GM23338 (cell line): ENCODE results near the gene KRT6A. TPM values are rescaled to one million over a fixed set of nuclear protein-coding genes. Genes with fewer than 3 reads are reported as not detected.

ENCODE experiments used
- ATAC-seq: fragments of 200-7000 bp; cut with Tn5 transposase; 3 replicates; pipeline ENCODE4 v1.9.1; 2020
- DNase-seq: peaks from one replicate; pipeline ENCODE4 v3.0.0-alpha.2; 2015; ENCODE audit warnings: low spot score
- H2AFZ ChIP-seq: fragments of 200-600 bp; sonication (generic); 2 replicates; pipeline ENCODE4 v1.8.0; 2016; ENCODE audit warnings: antibody characterized with exemption, mild to moderate bottlenecking, moderate library complexity
- H3F3A ChIP-seq: fragments of 200-600 bp; sonication (generic); replicated peaks from 2 replicates; pipeline ENCODE4 v1.8.0; 2017; ENCODE audit warnings: antibody characterized with exemption, mixed run types, low read depth
- H3K27ac ChIP-seq: fragments of 200-600 bp; sonication (generic); 2 replicates; pipeline ENCODE4 v1.6.1; 2016; ENCODE audit warnings: low read depth
- H3K27me3 ChIP-seq: fragments of 200-600 bp; sonication (generic); 2 replicates; pipeline ENCODE4 v1.8.0; 2016; ENCODE audit warnings: mild to moderate bottlenecking, mixed run types, moderate library complexity; ENCODE audit not compliant: insufficient read depth
- H3K36me3 ChIP-seq: fragments of 200-600 bp; sonication (generic); 2 replicates; pipeline ENCODE4 v1.8.0; 2016; ENCODE audit warnings: mild to moderate bottlenecking; ENCODE audit not compliant: insufficient read depth
- H3K4me1 ChIP-seq: fragments of 200-600 bp; sonication (generic); 2 replicates; pipeline ENCODE4 v1.8.0; 2016; ENCODE audit warnings: mild to moderate bottlenecking, moderate library complexity; ENCODE audit not compliant: insufficient read depth
- H3K4me2 ChIP-seq: fragments of 200-600 bp; sonication (generic); 2 replicates; pipeline ENCODE4 v1.7.1; 2017; ENCODE audit warnings: mixed run types
- H3K4me3 ChIP-seq: fragments of 200-600 bp; sonication (generic); 2 replicates; pipeline ENCODE4 v1.6.1; 2016; ENCODE audit warnings: mixed run types
- H3K79me2 ChIP-seq: fragments of 200-600 bp; sonication (generic); replicated peaks from 2 replicates; pipeline ENCODE4 v1.8.0; 2017; ENCODE audit warnings: mild to moderate bottlenecking; ENCODE audit not compliant: insufficient read depth
- H3K9me2 ChIP-seq: fragments of 200-600 bp; sonication (generic); 2 replicates; pipeline ENCODE4 v1.8.0; 2017; ENCODE audit not compliant: insufficient read depth
- H4K20me1 ChIP-seq: fragments of 200-600 bp; sonication (generic); replicated peaks from 2 replicates; pipeline ENCODE4 v1.8.0; 2017; ENCODE audit warnings: mild to moderate bottlenecking; ENCODE audit not compliant: insufficient read depth
- H3K27ac Mint-ChIP-seq: 2 replicates; pipeline ENCODE4 v1.8.0; 2020; ENCODE audit warnings: inconsistent platforms, mild to moderate bottlenecking, moderate library complexity, mixed read lengths
- H3K27me3 Mint-ChIP-seq: 3 replicates; pipeline ENCODE4 v1.8.0; 2022; ENCODE audit warnings: low read depth, mild to moderate bottlenecking, moderate library complexity, mixed read lengths, inconsistent platforms; ENCODE audit not compliant: insufficient read depth, poor library complexity
- H3K36me3 Mint-ChIP-seq: 3 replicates; pipeline ENCODE4 v1.8.0; 2021; ENCODE audit warnings: low read depth, mild to moderate bottlenecking, inconsistent platforms, moderate library complexity, mixed read lengths
- H3K4me1 Mint-ChIP-seq: 3 replicates; pipeline ENCODE4 v1.8.0; 2020; ENCODE audit warnings: mild to moderate bottlenecking, inconsistent platforms, mixed read lengths
- H3K4me3 Mint-ChIP-seq: 3 replicates; pipeline ENCODE4 v1.8.0; 2021; ENCODE audit warnings: moderate library complexity, mild to moderate bottlenecking, inconsistent platforms, mixed read lengths
- H3K9me3 Mint-ChIP-seq: 3 replicates; pipeline ENCODE4 v1.8.0; 2020; ENCODE audit warnings: moderate library complexity, mild to moderate bottlenecking, inconsistent platforms, mixed read lengths
- CREB1 ChIP-seq: fragments of 250-450 bp; sonication (Bioruptor Pico); IDR thresholded peaks from 2 replicates; pipeline ENCODE4 v1.5.0; 2020; ENCODE audit warnings: low read depth, mild to moderate bottlenecking, moderate library complexity
- EZH2 ChIP-seq: fragments of 200-600 bp; sonication (generic); IDR thresholded peaks from one replicate; pipeline ENCODE4 v1.8.0; 2017; ENCODE audit warnings: antibody characterized with exemption, mild to moderate bottlenecking, low read depth; ENCODE audit not compliant: unreplicated experiment
- EZH2phosphoT487 ChIP-seq: fragments of 200-600 bp; sonication (generic); IDR thresholded peaks from one replicate; pipeline ENCODE4 v1.8.1; 2018; ENCODE audit warnings: antibody characterized with exemption; ENCODE audit not compliant: unreplicated experiment
- NANOG ChIP-seq: IDR thresholded peaks from 2 replicates; pipeline ENCODE4 v1.6.1; 2016; ENCODE audit warnings: antibody characterized with exemption, borderline replicate concordance
- POLR2AphosphoS5 ChIP-seq: IDR thresholded peaks from 2 replicates; pipeline ENCODE4 v1.6.1; 2016; ENCODE audit warnings: antibody characterized with exemption, low read depth
- ZNF114 ChIP-seq: fragments of 250-450 bp; sonication (Bioruptor Pico); IDR thresholded peaks from 2 replicates; pipeline ENCODE4 v1.5.0; 2020; ENCODE audit warnings: mild to moderate bottlenecking, moderate library complexity
- ZNF331 ChIP-seq: fragments of 250-450 bp; sonication (Bioruptor Pico); IDR thresholded peaks from 2 replicates; pipeline ENCODE4 v1.5.0; 2020; ENCODE audit warnings: low read depth, mild to moderate bottlenecking, moderate library complexity
- polyA plus RNA-seq: library from polyadenylated mRNA; unstranded; fragments of >200 nt; fragmentation: Nextera tagmentation; extraction: Ambion mirVana; gene quantifications from 2 replicates; pipeline ENCODE4 v1.2.1, GENCODE V29; 2016
- total RNA-seq: library from RNA; depleted of rRNA; stranded (reverse); fragments of >200 nt; shearing (Covaris generic); gene quantifications from 2 replicates; pipeline ENCODE4 v1.2.3, GENCODE V29; 2014
- TF ChIP-seq, protein P1 (sequence below): IDR thresholded peaks from 2 replicates; pipeline ENCODE4 v1.6.1; 2016; ENCODE audit warnings: antibody characterized with exemption
- TF ChIP-seq, protein P2 (sequence below), 2 experiments: fragments of 200-600 bp in 1 of 2; sonication (generic) in 1 of 2; conservative IDR thresholded peaks; 2 replicates each; pipeline versions ENCODE4 v1.5.1 to v1.6.1; 2016 to 2017; ENCODE audit warnings: antibody characterized with exemption in 2 of 2, low read depth in 2 of 2, mild to moderate bottlenecking in 2 of 2, moderate library complexity in 1 of 2
- TF ChIP-seq, protein P3 (sequence below): fragments of 250-450 bp; sonication (Bioruptor Pico); IDR thresholded peaks from 2 replicates; pipeline ENCODE4 v1.5.0; 2020; ENCODE audit warnings: mild to moderate bottlenecking, moderate library complexity

The KRT6A gene
- total and polyA plus RNA-seq, 2 experiments from 2014 or later: not detected

DNA sequence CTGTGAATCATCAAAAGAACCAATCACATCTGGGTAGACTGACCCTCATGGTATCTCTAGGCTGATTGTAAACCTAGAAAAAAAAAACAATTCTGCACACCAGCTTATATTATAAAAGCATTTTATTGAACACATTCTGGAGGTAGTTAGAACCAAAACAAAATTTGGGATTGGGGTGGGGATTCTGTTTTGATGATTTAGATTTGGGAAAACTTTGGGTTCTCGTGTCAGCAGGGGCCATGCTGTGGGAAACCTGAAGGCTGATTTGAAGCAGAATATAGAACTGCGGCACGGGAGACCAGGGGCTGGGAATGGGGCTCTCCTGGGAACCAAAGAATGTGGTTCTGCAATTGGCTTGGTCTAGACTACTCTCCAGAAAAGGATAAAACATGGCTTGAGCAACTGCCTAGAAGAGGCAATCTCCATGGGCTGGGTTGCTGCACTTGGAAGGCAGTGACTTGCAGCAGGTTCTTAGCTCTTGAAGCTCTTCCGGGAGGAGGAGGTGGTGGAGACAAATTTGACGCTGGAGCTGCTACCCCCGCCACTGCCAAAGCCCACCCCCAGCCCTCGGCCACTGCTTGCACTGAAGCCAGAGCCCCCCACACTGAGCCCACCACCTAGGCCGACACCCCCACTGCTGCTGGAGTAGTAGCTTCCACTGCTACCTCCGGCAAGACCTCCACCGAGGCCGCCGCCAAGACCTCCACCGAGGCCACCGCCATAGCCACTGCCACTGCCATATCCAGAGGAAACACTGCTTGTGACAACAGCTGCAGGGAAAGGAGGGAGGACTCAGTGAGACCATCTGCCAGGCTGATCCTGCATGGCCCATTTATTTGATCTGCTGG lies 21.6 kb upstream of the KRT6A start:
- H2AFZ ChIP-seq: no peak overlapping the region
- H3K4me1 ChIP-seq: no peaks in the 10 kb centered on the region
- ATAC-seq: no peak
- no peak overlapping the region for H3K4me3 ChIP-seq
- Mint-ChIP-seq H3K4me3 (no peak overlapping the region), H3K36me3 (0 out of 3 replicates have a peak, but pooled peaks cover 7% of the 10 kb centered on the region), H3K27me3 (peaks cover 4% of the 10 kb centered on the region), H3K9me3 (peaks cover 13% of the 10 kb centered on the region), H3K27ac (no peak overlapping the region), H3K4me1 (no peaks in the 10 kb centered on the region)
- TF ChIP-seq EZH2 (no peak), CREB1 (no peak), NANOG (no peak), ZNF114 (CRISPR knock-in tag) (no peak), EZH2phosphoT487 (no peak), POLR2AphosphoS5 (no peak), ZNF331 (CRISPR knock-in tag) (no peak)
- TF ChIP-seq, protein P1, sequence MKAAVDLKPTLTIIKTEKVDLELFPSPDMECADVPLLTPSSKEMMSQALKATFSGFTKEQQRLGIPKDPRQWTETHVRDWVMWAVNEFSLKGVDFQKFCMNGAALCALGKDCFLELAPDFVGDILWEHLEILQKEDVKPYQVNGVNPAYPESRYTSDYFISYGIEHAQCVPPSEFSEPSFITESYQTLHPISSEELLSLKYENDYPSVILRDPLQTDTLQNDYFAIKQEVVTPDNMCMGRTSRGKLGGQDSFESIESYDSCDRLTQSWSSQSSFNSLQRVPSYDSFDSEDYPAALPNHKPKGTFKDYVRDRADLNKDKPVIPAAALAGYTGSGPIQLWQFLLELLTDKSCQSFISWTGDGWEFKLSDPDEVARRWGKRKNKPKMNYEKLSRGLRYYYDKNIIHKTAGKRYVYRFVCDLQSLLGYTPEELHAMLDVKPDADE: no peak
- TF ChIP-seq, protein P2, sequence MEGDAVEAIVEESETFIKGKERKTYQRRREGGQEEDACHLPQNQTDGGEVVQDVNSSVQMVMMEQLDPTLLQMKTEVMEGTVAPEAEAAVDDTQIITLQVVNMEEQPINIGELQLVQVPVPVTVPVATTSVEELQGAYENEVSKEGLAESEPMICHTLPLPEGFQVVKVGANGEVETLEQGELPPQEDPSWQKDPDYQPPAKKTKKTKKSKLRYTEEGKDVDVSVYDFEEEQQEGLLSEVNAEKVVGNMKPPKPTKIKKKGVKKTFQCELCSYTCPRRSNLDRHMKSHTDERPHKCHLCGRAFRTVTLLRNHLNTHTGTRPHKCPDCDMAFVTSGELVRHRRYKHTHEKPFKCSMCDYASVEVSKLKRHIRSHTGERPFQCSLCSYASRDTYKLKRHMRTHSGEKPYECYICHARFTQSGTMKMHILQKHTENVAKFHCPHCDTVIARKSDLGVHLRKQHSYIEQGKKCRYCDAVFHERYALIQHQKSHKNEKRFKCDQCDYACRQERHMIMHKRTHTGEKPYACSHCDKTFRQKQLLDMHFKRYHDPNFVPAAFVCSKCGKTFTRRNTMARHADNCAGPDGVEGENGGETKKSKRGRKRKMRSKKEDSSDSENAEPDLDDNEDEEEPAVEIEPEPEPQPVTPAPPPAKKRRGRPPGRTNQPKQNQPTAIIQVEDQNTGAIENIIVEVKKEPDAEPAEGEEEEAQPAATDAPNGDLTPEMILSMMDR (conservative IDR thresholded peaks at IDR 0.05; ENCODE audit: low read depth in 2 of 2): no peak
- H3F3A ChIP-seq: no peaks in the 10 kb centered on the region
- H3K79me2 ChIP-seq: no peaks in the 10 kb centered on the region
- DNase-seq: no peak
- 0 out of 2 replicates have a peak, but pooled peaks cover 3% of the 10 kb centered on the region for H3K9me2 ChIP-seq
- H3K4me2 ChIP-seq: no peak overlapping the region
- no peaks in the 10 kb centered on the region for H3K27me3 ChIP-seq
- no peaks in the 10 kb centered on the region for H3K36me3 ChIP-seq
- H3K27ac ChIP-seq: no peak overlapping the region
- no peaks in the 10 kb centered on the region for H4K20me1 ChIP-seq

DNA sequence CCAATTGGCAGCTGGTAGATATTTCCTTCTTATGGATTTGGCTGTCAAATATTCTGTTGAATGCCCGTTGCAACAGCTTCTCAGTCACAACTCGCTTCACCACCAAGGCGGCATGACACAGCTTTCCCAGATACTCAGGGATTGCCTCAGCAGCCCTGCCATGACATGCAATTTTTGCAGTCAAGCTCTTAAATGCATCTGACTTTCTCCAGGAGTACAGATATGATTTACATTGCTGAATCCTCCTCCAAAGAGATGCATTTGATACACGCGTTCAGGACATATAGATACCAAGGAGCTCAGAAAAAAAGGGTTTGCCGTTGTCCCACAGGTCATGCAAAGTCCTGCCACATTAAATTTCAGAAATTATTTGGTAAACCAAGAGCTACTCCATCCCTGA lies 20.7 kb upstream of the KRT6A start:
- ATAC-seq (no peak), DNase-seq (no peak)
- no peaks in the 10 kb centered on the region for H3K27me3 ChIP-seq
- no peak overlapping the region for H3K27ac ChIP-seq
- H3K9me2 ChIP-seq: 0 out of 2 replicates have a peak, but pooled peaks cover 3% of the 10 kb centered on the region
- no peak overlapping the region for H3K4me2 ChIP-seq
- no peak overlapping the region for H3K4me3 ChIP-seq
- no peak overlapping the region for H2AFZ ChIP-seq
- Mint-ChIP-seq H3K27me3 (peaks cover 3% of the 10 kb centered on the region), H3K4me1 (no peaks in the 10 kb centered on the region), H3K9me3 (peaks cover 13% of the 10 kb centered on the region), H3K4me3 (no peak overlapping the region), H3K36me3 (0 out of 3 replicates have a peak, but pooled peaks cover 7% of the 10 kb centered on the region), H3K27ac (no peak overlapping the region)
- no peaks in the 10 kb centered on the region for H4K20me1 ChIP-seq
- no peaks in the 10 kb centered on the region for H3F3A ChIP-seq
- H3K79me2 ChIP-seq: no peaks in the 10 kb centered on the region
- H3K4me1 ChIP-seq: no peaks in the 10 kb centered on the region
- no peaks in the 10 kb centered on the region for H3K36me3 ChIP-seq
- TF ChIP-seq, protein P3, sequence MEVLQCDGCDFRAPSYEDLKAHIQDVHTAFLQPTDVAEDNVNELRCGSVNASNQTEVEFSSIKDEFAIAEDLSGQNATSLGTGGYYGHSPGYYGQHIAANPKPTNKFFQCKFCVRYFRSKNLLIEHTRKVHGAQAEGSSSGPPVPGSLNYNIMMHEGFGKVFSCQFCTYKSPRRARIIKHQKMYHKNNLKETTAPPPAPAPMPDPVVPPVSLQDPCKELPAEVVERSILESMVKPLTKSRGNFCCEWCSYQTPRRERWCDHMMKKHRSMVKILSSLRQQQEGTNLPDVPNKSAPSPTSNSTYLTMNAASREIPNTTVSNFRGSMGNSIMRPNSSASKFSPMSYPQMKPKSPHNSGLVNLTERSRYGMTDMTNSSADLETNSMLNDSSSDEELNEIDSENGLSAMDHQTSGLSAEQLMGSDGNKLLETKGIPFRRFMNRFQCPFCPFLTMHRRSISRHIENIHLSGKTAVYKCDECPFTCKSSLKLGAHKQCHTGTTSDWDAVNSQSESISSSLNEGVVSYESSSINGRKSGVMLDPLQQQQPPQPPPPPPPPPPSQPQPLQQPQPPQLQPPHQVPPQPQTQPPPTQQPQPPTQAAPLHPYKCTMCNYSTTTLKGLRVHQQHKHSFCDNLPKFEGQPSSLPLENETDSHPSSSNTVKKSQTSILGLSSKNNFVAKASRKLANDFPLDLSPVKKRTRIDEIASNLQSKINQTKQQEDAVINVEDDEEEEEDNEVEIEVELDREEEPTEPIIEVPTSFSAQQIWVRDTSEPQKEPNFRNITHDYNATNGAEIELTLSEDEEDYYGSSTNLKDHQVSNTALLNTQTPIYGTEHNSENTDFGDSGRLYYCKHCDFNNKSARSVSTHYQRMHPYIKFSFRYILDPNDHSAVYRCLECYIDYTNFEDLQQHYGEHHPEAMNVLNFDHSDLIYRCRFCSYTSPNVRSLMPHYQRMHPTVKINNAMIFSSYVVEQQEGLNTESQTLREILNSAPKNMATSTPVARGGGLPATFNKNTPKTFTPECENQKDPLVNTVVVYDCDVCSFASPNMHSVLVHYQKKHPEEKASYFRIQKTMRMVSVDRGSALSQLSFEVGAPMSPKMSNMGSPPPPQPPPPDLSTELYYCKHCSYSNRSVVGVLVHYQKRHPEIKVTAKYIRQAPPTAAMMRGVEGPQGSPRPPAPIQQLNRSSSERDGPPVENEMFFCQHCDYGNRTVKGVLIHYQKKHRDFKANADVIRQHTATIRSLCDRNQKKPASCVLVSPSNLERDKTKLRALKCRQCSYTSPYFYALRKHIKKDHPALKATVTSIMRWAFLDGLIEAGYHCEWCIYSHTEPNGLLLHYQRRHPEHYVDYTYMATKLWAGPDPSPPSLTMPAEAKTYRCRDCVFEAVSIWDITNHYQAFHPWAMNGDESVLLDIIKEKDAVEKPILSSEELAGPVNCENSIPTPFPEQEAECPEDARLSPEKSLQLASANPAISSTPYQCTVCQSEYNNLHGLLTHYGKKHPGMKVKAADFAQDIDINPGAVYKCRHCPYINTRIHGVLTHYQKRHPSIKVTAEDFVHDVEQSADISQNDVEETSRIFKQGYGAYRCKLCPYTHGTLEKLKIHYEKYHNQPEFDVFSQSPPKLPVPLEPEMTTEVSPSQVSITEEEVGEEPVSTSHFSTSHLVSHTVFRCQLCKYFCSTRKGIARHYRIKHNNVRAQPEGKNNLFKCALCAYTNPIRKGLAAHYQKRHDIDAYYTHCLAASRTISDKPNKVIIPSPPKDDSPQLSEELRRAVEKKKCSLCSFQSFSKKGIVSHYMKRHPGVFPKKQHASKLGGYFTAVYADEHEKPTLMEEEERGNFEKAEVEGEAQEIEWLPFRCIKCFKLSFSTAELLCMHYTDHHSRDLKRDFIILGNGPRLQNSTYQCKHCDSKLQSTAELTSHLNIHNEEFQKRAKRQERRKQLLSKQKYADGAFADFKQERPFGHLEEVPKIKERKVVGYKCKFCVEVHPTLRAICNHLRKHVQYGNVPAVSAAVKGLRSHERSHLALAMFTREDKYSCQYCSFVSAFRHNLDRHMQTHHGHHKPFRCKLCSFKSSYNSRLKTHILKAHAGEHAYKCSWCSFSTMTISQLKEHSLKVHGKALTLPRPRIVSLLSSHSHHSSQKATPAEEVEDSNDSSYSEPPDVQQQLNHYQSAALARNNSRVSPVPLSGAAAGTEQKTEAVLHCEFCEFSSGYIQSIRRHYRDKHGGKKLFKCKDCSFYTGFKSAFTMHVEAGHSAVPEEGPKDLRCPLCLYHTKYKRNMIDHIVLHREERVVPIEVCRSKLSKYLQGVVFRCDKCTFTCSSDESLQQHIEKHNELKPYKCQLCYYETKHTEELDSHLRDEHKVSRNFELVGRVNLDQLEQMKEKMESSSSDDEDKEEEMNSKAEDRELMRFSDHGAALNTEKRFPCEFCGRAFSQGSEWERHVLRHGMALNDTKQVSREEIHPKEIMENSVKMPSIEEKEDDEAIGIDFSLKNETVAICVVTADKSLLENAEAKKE (CRISPR knock-in tag): no peak
